Left ventricle myocardium superior (tissue), 1 donor: Measurements from ENCODE around the gene TMCO4. TPM values are rescaled to one million over a fixed set of nuclear protein-coding genes. Genes with fewer than 3 reads are reported as not detected.

ENCODE experiments used
- ATAC-seq: fragments of 200-7000 bp; cut with Tn5 transposase; one replicate; pipeline ENCODE4 v1.9.1; 2020; ENCODE audit warnings: mild to moderate bottlenecking, moderate library complexity
- DNase-seq: peaks from one replicate; pipeline ENCODE4 v3.0.0-alpha.2; 2020
- intact Hi-C: fragments of 100-400 bp; cut with micrococcal nuclease; formaldehyde crosslinking; loops from one replicate; pipeline ENCODE4 v1.11.0; 2022
- total RNA-seq: library from RNA; stranded (reverse); fragmentation: NEBNext Ultra II Directional; extraction: Animal tissue kit (Norgen Biotek cat#: 25700); gene quantifications from one replicate; pipeline ENCODE4 v1.2.1, GENCODE V29; 2021
- donor health status: DM: no; HTN: yes; CAD: no; lungs with severe emphysema.

TMCO4 gene
- total RNA-seq, 1 donor from 2014 or later, result 8.9 TPM

DNA sequence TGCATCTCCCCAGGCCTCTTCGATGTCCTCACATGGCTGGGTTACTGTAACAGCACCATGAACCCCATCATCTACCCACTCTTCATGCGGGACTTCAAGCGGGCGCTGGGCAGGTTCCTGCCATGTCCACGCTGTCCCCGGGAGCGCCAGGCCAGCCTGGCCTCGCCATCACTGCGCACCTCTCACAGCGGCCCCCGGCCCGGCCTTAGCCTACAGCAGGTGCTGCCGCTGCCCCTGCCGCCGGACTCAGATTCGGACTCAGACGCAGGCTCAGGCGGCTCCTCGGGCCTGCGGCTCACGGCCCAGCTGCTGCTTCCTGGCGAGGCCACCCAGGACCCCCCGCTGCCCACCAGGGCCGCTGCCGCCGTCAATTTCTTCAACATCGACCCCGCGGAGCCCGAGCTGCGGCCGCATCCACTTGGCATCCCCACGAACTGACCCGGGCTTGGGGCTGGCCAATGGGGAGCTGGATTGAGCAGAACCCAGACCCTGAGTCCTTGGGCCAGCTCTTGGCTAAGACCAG is 120.7 kb downstream of the TMCO4 start:
- ATAC-seq (no peak), DNase-seq (no peak)
- intact Hi-C loops, result no loop called here

GRCh38 chr1:19678493-19678892 is 121.2 kb downstream of the TMCO4 start:
- intact Hi-C loops, result no loop called here
- DNase-seq, result no peak
- ATAC-seq, result no peak

- DNase-seq (peak; percentile 70), ATAC-seq (peak; percentile 89)
- intact Hi-C loops, result no loop called here
Observed at GRCh38 chr1:19676438-19676922, 123.2 kb downstream of the TMCO4 start.

DNA sequence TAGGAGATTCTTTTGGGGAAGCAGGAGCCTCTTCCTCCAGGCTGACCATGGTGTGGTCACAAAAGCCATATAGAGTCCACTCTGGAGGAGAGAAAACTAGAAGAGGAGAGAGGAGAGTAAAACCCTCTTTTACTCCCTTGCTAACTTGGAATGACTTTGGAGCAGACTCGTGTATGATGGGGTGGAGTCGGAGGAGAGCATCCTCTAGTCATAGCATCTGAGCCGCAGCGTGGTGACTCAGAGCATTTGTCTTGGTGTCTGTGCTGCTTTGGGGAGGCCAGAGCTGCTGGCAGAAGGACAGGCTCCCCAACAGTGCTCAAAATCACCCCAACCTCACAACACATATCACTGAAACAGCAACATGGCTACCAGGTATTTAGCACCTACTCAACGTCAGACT is 123.9 kb downstream of the TMCO4 start:
- ATAC-seq (no peak), DNase-seq (no peak)
- intact Hi-C loops, result no loop called here

DNA sequence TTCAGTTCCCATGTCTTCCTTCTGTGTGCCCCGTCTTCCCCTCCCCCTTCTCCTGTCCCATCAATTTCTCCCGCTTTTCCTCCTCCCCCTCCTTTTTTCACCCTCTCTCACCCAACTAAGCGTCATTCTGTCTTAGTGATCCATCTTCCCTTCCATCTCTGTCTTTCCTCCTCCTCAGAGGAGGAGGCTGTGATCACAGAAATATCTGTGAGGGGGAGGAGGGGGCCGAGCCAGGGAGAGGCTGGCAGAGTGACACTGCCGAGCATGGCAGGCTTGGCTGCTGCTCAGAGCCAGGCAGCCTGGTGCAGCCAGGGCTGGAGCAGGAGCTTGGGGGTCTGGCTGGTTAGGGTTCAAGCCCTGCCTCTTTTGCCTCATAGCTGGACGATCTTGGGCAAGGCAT is 127.5 kb downstream of the TMCO4 start:
- ATAC-seq (no peak), DNase-seq (no peak)
- intact Hi-C loops, result no loop called here

GRCh38 chr1:19670787-19671186 is 128.9 kb downstream of the TMCO4 start:
- intact Hi-C loops, result no loop called here
- DNase-seq (no peak), ATAC-seq (no peak)

DNA sequence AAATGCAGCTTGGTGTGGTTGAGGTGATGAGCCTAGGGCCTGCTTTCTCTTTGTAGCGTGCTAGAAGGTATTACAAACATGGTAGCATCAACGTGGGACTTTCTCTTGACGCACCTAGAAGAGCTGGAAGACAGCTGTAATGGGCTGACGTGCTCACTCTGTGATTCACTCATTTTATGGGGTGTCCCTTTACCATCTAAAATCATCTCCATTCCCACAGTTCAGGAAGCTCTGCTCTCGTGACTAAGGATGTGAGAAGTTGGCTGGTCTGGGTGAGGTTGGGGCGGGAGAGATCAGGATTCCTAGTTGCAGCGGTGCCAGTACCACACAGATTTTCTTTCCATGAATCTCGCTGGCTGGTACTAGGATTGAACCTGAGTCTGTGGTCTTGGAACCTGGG is 130.8 kb downstream of the TMCO4 start:
- no peak for ATAC-seq
- DNase-seq, result no peak
- intact Hi-C loops, result no loop called here

- DNase-seq (no peak), ATAC-seq (no peak)
- intact Hi-C loops, result no loop called here
Observed at GRCh38 chr1:19665496-19666465, 133.9 kb downstream of the TMCO4 start.

- ATAC-seq (no peak), DNase-seq (no peak)
- intact Hi-C loops, result no loop called here
Observed at GRCh38 chr1:19665186-19665495, 134.6 kb downstream of the TMCO4 start.

DNA sequence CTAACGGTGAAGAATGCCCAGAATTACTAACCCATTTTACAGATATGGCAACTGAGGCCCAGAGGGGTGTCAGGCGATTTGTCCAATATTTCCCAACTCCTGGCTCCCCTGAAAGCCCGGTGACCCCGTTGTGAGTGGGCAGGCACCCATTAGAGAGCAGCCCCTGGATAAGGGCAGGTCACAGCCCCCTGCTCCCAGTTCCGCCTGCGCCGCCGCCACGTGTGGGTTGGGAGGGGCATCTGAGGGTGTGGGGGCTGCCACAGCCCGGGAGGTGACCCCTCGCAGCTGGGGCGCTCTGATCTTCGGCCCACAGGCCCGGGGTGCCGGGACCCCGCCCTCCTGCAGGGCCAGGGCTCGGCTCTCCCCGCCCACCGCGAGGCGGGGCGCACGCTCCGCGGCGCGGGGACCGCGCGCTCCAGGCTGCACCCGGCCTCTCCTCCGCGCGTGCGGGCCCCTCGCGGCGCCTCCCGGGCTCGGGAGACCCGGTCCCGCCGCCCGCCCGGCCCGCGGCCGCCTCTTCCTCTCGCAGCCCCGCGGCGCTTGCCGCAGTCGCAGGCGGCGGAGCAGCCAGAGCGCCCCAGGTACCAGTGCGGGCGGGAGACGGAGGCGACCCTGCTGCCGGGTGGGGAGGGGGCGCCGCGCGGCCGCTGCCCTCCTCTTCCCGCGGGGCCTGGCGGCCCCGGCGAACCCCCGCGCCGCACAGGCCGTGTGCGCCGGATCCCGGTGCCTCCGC is 135.1 kb downstream of the TMCO4 start, which contains the start of gene HTR6:
TSS of gene HTR6 (plus strand) at position 423 of the 733 bp plus-strand sequence. CDS start 879 bp downstream, outside the sequence.
- no peak for DNase-seq
- intact Hi-C loops, result no loop called here
- no peak for ATAC-seq

- DNase-seq, result no peak
- ATAC-seq, result no peak
- intact Hi-C loops, result no loop called here
Observed at GRCh38 chr1:19662313-19662712, 137.4 kb downstream of the TMCO4 start.

GRCh38 chr1:19661721-19662228 is 137.9 kb downstream of the TMCO4 start:
- intact Hi-C loops, result no loop called here
- ATAC-seq, result no peak
- no peak for DNase-seq

DNA sequence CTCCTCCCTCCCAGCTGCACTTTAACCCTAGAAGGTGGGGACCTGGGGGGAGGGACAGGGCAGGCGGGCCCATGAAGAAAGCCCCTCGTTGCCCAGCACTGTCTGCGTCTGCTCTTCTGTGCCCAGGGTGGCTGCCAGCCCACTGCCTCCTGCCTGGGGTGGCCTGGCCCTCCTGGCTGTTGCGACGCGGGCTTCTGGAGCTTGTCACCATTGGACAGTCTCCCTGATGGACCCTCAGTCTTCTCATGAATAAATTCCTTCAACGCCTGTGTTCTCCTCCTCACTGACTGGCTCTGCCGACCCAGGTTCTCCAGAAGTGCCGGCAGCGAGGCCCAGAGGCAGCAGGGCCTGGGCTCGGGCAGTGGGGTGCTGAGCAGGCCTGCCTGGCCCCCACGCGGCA is 141.5 kb downstream of the TMCO4 start:
- DNase-seq (no peak), ATAC-seq (no peak)
- intact Hi-C loops, result loop anchor here (10.0 kb wide), 1 partner anchor 163 kb away; no protein-coding TSS in a partner anchor

GRCh38 chr1:19657511-19657910 is 142.2 kb downstream of the TMCO4 start:
- intact Hi-C loops, result loop anchor here (10.0 kb wide), 1 partner anchor 163 kb away; no protein-coding TSS in a partner anchor
- DNase-seq, result no peak
- no peak for ATAC-seq

DNA sequence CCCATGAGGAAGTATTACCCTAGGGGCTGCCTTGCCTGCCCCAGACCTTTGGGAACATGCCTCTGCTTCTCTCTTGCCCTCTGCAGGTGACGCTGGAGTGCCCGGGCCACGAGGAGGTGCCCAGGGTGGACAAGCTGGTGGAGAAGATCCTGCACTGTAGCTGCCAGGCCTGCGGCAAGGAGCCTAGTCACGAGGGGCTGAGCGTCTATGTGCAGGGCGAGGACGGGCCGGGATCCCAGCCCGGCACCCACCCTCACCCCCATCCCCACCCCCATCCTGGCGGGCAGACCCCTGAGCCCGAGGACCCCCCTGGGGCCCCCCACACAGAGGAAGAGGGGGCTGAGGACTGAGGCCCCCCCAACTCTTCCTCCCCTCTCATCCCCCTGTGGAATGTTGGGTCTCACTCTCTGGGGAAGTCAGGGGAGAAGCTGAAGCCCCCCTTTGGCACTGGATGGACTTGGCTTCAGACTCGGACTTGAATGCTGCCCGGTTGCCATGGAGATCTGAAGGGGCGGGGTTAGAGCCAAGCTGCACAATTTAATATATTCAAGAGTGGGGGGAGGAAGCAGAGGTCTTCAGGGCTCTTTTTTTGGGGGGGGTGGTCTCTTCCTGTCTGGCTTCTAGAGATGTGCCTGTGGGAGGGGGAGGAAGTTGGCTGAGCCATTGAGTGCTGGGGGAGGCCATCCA is 142.8 kb downstream of the TMCO4 start:
- DNase-seq (no peak), ATAC-seq (no peak)
- intact Hi-C loops, result loop anchor here (10.0 kb wide), 1 partner anchor 162 kb away; no protein-coding TSS in a partner anchor

DNA sequence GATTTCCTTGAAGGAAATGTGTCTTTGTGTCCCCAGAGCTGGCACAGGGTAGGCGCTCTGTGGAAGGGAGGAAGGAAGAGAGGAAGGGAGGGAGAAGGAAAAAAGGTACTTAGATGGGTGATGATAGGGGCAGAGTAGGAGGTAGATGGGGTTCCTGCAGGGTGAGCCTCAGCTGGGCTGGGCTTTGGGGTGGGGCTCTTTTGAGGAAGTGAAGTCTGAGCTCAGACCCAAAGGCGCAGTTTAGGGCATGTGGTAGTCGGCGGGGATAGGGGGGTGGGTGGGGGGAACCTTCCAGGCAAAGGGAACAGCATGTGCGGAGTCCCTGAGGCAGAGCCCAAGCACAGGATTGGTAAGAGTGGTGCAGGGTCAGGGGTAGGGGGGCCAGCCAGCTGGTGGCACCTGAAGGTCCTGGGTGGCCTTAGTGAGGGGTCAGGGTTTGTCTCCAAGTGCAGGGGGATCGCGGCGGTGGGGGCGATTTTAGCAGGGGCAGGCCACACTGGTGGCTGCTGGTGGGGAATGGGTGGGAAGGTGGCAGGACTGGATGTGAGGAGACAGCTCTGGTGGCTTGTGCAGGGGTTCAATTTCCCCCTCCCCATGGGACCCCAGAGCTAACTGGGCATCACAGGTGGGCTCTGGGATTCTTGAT is 143.5 kb downstream of the TMCO4 start:
- intact Hi-C loops, result loop anchor here (10.0 kb wide), 1 partner anchor 161 kb away; no protein-coding TSS in a partner anchor
- ATAC-seq (no peak), DNase-seq (no peak)

GRCh38 chr1:19655718-19656080 is 144.0 kb downstream of the TMCO4 start:
- ATAC-seq, result no peak
- intact Hi-C loops, result loop anchor here (10.0 kb wide), 1 partner anchor 161 kb away; no protein-coding TSS in a partner anchor
- DNase-seq, result no peak

DNA sequence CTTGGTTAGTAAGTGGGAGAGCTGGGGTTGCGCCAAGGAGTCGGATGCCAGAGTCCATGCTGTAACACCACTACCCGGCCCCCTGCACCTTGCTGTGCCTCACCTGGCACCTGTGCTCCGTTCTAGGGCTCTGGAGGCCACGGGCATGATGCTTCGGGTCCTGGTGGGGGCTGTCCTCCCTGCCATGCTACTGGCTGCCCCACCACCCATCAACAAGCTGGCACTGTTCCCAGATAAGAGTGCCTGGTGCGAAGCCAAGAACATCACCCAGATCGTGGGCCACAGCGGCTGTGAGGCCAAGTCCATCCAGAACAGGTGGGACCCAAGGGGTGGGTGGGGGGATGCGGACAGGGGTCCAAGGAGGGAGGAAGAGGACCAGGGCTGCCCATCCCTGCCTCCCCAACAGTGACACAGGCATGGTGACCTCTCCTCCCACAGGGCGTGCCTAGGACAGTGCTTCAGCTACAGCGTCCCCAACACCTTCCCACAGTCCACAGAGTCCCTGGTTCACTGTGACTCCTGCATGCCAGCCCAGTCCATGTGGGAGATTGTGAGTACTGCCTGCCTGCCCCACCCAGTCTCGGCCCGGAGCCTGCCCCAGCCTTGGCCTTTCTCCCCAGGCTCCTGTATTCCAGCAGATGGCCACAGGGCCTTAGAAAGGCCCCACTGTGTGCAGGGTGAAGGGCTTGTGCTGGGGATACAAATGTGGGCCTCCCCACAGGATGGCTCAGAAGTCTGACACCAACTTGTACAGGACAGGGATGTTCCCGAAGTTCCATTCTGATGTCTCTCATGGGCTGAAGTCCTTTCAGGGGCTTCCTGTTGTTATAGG is 144.6 kb downstream of the TMCO4 start:
- intact Hi-C loops, result loop anchor here (5.0 to 10.0 kb wide), 2 partner anchors 160 to 313 kb away; no protein-coding TSS in a partner anchor
- DNase-seq (no peak), ATAC-seq (no peak)
